NOMO-1 treated with dmso at 0.1 percent for 144 hours (cell line): ENCODE data around the gene SLIT3.

Experiments used
- DNase-seq: peaks from one replicate; lab custom pipeline; 2025; ENCODE audit not compliant: unreplicated experiment; lab: John Stamatoyannopoulos, UW

The SLIT3 gene

DNA sequence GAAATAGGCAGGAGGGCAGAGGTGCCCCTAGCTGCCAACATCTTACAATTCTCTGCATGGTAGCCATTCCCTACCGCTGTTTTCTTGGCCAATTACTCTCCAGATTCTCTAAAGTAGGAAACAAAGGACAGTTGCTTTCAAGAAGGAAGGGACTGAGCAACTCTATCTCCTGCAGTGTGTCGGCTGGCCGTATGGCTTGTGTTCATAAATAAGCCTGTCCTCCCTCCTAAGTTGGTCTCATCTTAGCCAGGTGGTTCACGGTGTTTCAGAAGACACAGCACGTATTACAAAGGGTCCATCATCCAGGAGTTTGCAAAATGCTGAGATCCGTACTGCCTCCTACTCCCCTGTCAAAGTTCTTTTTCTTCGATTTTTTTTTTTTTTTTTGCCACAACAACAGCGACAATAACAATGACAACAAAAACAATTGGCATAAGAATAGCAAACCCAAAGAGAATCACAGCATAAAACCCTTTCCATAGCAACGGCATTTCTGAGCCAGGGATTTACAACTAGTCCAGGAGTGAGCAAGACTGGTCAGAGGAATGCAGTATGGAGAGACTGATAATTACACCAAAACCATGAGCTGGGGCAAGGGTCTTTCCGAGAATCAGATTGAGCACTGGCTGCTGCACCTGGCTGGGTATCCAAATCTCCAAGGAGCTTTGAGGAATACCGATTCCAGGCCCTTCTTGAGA, 212.8 kb downstream of the SLIT3 start:
- no peak for DNase-seq

DNA sequence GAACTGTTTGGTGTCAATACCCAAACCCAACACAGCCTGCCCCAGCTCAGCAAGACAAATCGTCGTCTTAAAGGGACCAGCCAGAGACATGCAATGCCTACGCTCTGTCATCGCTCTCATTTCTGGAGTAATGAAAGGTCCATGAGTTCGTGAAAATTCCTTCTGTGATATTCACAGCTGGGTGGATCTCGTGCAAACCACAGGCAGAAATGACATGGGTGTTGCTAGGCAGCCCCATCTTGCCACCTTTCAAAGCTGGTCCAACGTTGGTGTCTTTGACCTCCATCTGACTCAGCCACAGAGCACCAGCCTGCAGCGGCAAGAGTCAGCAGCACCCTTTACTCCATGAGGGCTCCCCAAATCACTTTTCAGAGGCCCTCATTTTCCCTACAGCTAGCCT, 215.3 kb downstream of the SLIT3 start:
- no peak for DNase-seq

DNA sequence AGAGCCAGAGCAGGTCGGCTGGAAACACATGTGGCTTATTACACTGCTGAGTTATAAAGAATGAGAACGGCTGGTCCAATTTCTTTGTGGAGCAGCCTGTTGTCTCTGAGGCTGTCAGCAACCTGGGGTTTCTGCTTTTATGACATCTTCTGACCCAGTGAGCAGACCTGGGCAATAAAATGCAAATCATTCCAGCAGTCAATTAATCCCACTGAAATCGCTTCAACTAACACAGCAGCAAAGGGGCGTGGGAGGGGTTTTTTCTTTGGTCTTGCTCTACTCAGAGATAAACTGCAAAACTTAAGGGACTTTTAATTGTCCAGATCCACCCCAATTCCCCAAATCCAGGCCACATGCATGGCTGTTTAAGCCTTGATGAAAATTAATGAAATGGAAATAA, 215.7 kb downstream of the SLIT3 start:
- DNase-seq = no peak

DNA sequence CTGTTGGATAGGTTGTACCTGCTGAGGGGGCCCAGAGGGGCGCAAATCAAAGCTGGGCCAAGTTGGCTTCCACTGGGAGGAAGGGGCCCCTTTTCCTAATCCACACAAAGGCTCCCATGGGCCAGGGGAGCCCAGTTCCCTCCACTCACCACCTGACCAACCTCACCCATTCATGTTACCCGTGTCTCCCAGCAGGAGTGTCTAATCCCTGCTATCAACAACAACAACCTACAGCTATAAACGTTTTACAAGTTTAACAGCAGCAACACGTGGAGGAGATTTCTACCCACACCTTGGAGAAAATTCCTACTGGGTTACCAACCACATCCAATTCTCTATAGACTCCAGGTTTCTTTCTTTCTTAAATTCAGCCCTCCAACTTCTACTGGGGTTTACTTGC, 216.2 kb downstream of the SLIT3 start:
- DNase-seq = no peak

DNA sequence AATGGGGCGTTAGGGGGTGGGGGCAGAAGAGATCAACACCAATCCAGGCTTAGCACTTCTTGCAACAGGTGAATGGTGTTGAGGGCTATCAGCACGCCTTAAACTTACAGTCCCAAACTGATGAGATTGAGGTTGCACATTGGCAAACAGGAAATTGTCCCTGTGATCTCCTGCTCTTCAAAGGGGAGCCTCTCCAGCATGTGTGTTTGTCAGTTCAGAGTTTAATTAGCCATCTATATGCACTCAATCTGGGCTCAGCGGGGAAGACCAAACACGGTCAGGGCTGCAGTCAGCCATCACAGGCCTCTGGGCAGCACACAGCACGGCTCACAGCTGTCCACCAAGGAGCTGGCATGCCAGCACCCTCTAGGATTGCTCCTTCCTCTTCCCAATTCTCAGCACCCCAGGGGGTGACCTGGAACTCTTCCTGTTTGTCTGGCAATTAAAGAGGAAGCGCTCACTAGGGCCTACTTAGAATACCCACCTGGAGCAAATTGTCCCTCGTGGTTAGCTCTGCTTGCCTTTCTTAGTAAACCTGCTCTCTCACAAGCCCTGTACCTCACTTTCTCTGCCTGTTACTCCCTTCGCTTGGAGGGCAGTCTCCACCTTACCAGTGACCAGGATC, 217.4 kb downstream of the SLIT3 start:
- DNase-seq = no peak

DNA sequence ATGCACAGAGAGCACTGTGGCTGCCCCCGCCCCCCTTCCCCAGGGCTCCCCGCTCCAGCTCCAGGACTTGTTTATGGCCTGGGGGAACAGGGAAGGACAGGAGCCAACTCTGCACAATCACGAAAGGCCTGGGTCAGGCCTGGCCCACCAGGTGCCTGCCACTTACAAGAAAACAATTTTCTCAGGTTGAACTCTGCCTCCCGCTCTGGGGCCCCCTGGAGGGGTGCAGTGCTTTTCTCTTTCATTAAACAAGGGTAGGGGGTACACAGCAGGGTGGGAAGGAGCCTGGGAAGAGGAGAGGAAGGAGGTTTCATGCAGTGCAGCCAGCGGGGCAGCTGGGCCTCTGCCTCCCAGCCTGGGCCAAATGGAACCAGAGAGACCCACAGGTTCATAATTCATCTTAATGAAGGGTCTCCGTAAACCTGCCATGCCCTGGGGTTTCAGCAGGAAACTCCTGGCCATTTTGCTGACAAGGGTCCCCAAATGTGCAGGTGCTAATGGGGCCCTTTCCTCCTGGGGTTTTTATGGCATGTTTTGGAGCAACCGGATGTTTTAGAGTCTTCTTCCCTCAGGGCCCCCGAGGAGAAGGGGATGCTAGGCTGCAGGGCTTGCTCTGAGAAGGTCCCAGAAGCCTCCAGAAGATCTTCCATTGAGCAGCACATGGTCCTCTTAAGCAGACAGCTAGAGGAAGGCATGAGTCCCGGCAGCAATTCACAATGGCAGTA, 219.8 kb downstream of the SLIT3 start:
- no peak for DNase-seq

DNA sequence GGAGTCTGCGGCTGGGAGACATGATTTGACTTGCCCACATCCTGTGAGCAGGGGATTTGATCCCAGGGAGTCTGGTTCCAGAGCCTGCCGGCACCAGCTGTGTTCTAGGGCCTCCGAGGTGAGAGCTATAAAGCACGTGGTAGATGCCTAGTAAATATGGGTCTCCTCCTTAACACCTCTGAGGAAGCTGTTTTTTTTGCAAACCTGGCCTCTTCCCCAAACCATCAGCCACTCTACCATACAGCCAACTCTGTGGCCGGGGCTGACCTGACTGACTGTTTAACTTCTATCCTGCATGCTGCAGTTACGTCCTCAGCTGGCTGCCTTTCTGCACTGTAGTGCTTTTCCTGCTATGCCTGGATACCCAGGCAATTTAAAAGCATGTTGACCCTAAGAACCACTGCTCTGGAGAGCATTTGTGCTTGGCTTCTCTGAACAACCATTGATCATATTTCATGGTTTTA, 220.5 kb downstream of the SLIT3 start:
- DNase-seq = no peak

DNA sequence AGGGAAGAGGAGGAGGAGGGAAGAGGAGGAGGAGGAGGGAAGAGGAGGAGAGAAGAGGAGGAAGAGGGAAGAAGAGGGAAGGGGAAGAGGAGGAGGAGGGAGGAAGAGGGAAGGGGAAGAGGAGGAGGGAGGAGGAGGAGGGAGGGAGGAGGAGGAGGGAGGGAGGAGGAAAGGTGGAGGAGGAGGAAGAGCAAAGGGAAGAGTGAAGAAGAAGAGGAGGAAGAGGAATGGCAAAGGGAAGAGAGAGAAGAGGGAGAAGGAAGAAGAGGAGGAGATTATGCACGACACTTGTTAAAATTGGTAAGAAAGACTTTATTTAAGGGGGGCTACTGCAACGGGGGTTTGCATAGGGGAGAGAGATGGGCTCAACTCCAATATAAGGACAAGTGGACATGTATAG, 221.2 kb downstream of the SLIT3 start:
- DNase-seq = no peak

DNA sequence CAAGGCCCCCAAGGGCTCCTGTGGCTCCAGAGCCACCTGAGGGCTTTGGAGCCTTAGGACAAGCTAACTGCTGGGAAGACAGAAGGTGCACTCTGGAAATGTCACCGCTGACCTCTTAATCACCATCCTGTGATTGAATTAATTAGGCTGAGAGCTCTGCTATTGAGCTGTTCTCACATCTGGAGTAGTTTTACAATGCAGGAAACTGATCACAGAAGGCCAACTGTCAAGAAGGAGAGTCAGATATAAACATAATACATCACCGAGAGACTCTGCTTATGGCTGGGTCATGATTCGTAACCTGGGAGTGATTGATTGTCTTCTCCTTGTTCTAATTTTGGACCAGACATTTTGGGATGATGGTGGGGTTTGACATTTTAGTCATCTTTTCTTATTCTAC, 226.1 kb downstream of the SLIT3 start:
- DNase-seq = no peak

DNA sequence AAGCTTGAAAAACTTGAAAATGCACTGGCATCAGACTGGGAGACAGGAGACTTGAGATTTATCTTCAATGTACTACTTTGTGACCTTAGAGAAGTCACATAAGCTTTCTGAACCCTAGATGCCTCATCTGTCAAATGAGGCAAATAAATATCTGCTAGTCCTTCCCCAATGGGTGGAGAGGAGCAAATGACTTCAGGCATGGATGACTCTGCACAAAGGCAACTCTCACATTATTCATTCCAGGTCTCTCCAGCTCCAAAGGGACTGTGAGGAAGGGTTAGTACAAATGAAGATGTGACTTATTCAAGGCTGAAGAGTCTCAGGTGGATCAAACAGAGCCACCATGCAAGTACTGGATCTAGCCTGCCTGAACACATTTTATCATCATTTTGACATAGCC, 228.7 kb downstream of the SLIT3 start:
- DNase-seq = no peak

DNA sequence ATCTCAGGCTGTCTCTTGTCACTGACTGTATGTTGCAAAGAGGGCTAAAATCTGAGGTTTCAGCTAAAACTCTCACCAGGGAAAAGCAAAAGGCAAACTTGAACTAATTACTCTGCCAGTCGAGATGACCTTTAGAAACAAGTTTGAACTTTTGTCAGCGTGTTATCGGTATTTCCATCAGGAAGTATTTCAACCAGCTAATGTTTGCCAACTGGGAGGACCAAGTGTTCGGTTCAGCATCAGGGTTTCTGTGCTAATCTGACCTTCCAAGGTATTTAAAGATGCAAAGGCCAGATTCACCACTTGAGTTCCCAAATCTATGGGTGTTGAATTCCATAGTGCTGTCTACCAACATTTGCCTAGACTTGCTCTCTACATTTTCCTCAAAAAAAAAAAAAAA, 230.5 kb downstream of the SLIT3 start:
- no peak for DNase-seq

DNA sequence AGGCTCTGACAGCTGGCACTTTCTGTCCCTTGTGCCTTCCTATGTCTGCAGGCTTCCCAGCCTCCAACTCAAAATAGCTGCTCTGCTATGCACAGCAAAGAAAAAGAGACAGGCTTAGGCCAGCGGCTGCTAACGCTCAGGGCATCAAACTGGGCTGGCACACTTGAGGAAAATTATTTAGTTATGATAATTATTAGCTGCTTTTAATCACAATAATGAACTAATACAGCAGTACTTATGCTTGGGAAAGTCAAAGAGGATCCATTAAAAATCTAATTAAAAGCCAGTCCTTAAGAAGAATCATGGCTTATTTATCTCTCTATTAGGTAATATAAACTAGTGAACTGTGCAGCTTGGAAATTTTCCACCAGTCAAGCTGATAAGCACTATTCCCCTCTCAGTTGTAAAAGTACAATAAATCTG, 233.2 kb downstream of the SLIT3 start:
- DNase-seq = no peak

DNA sequence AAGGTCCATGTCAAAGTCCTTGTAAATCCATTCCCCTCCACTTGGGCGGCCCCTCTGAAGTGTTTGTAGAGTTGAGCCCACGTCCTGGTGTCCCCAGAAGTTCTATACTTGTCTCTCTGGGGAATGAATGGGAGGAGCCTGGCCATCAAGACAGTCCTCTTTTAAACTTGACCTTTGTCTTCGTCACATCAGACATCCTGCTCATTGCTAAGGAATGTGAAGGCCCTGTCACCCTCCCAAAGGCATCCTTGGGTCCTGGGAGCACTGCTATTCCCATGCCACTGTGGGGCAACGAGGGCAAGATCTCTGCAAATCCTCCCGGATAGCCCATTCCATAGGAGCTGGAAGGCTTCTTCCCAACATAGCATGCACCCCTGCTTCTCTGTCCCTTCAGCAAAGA, 235.5 kb downstream of the SLIT3 start:
- DNase-seq = no peak

DNA sequence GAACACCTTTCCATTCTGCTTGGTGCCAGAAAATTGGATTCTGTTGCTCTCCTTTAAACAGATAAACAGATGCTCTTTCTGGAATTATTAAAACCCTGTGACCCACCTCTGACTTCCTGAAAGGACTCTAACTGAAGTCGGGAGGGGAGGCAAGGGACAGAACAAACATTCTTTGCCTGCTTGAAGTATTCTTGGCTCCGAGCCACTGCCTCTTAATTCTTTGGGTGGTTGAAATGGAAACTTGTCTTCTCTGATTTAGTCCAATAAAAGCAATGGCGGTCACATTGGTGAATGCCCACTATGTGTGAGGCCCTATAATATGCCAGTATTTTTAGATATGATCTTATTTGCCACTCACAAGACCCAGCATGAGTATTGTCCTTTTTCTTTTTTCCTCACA, 236.8 kb downstream of the SLIT3 start:
- DNase-seq = no peak

DNA sequence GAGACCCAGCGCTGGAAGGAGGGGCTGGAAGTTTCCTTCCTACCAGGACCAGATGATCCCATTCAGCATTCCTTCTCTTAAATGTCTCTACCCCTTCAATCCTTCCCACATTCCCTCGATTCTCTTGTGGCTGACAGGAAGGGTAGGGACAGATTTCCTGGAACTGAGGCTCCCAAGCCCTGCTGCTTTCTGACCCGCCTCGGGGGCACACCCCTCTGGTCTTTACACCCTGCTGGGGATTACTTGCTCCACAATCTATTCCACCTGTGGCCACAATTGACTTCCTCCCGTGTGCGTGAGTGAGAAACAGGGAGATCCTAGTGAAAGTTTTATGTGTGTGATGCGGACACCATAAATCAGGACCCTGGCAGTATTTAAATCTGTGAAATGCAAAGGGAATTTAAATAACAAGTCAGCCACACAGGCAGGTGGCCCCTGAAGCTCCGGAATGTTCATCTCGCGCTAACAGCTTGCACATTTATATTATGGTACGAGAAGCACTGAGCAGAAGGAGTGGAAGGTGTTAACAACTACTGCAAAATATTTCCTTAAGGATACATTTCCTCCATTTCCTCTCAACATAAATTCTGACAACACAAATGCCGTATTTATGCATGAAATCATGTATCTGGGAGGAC, 237.5 kb downstream of the SLIT3 start:
- DNase-seq = no peak

DNA sequence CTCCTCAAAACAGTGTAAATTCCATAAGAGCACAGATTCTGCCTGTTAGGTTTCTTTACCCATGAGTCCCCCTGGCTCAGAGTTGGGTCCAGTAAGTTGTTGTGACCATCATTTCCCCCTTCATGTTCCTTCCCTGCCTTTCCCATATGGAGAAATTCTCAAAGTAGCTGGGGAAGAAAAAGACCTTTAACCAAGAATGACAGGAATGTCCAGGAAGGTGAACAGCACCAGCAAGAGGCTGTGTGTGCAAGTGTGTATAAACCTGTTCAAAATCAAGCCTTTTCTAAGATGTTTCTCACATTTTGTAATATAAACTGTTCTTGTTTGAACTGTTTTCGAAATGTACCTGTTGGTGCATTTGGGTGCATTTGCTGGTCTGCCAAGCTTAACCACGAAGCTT, 238.2 kb downstream of the SLIT3 start:
- DNase-seq = no peak

DNA sequence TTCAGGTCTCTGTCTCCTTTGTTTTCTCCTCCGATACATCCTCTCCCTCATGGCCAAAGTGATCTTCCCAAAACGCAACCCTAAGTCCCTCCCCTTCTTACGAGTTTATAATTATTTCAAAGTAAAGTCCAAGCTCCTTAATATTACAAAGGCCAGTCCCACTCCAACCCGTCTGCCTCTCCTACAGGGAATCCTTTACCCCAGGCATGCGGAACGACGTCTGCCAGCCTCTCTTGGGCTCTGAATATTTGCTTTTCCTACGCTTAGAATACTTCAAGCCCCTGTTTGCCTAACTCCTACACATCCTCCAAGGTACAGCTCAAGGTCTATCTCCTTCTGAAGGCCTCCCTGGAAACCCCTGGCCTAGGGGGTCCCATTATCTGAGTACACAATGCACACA, 246.4 kb downstream of the SLIT3 start:
- DNase-seq = no peak

DNA sequence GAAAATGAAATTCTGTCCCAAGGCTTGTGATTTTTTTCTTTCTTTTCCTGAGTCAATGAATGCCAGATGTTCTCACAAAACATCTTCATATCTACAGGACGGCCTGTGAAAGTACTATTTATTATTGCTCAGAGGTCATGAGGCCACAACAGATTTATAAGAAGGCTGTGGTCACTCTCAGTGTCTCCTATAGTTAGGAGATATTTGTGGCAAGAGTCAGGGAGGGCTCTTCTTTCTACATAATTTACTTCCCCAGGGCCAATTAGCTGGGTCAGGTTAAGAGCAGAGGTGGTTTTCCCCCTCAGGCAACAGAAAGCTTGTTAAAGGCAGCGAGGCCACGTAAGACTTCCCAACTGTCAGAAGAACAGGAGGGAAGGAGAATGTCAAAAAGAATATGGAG, 248.7 kb downstream of the SLIT3 start:
- DNase-seq = no peak

DNA sequence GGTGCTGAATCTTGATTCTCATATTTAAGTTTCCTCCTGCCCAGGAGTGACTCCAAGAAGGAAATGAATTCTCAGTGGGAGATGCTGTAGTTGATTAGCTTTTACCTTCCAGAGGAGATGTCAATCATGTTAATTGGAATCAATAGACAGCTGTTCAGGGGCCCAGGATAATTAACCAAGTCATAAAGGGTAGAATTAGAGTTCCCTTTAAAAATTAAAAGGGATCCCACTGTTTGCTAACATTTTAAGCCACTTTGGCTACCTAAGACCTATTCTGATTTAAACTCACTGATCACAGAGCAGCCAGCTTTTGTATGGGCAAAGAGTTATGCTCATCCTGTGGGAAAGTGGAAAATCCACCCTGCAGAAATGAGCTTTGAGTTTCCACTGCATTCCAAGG, 249.6 kb downstream of the SLIT3 start:
- no peak for DNase-seq

DNA sequence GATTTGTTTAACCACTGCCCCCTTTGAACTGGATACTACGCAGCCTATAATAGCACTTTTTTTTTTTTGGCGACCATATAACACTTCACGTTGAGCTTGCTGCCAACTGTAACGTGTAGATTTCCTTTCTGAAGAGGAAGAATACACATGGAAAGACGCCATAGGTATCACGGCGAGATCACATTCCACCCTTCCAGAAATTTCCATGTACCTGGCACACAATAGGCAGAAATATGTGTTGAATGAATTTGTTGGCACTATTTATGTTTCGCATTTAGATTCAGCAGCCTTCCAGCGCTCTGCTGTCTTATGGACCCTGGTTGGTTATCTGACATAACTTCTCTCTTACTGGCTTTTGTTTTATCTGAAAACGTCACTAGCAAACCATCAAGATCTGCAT, 250.3 kb downstream of the SLIT3 start:
- DNase-seq = no peak

DNA sequence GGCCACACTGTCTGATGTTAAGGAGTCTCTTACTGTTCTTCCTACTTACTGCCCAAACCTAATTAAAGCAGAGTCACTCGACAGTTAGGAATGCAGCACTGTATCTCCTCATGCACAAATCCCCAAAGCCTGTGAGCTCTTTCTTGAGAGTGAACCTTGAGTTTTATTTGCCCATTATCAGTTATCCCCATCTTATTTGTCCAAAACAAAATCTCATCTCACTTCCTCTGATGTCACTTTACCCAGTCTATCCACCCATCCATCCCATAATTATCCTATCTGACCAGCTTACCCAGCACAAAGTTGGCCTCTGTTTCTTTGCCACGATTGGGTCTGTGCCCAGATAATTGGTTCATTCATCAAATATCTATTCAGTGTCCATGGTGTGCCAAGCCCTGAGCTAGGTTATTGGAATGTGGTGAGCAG, 250.8 kb downstream of the SLIT3 start:
- no peak for DNase-seq

DNA sequence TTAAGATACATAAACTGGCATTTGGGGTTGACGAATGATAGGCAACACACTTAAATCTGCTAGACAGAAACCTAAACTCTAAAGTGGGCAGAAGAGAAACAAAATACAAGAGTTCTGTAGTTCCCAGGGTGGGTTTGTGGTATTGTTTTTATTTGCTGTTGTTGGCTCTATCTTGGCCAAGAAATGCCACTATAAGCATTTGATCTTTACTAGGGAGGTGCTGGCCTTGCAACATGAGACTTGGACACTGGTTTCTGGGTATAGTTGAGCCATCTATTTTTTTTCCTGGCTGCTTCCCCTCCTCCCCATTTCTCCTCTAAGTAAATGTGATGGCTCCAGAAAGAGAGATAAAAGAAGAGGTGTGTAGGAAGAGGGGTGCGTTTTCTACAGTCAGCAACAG, 251.2 kb downstream of the SLIT3 start:
- DNase-seq = no peak
